GM23338 (cell line): ENCODE measurements around the gene MAD1L1. TPM values are rescaled to one million over a fixed set of nuclear protein-coding genes. Genes with fewer than 3 reads are reported as not detected.

Experiments used
- ATAC-seq: fragments of 200-7000 bp; cut with Tn5 transposase; 3 replicates; pipeline ENCODE4 v1.9.1; 2020
- DNase-seq: peaks from one replicate; pipeline ENCODE4 v3.0.0-alpha.2; 2015; ENCODE audit warnings: low spot score
- H2AFZ ChIP-seq: fragments of 200-600 bp; sonication (generic); 2 replicates; pipeline ENCODE4 v1.8.0; 2016; ENCODE audit warnings: antibody characterized with exemption, mild to moderate bottlenecking, moderate library complexity
- H3F3A ChIP-seq: fragments of 200-600 bp; sonication (generic); replicated peaks from 2 replicates; pipeline ENCODE4 v1.8.0; 2017; ENCODE audit warnings: antibody characterized with exemption, mixed run types, low read depth
- H3K27ac ChIP-seq: fragments of 200-600 bp; sonication (generic); 2 replicates; pipeline ENCODE4 v1.6.1; 2016; ENCODE audit warnings: low read depth
- H3K27me3 ChIP-seq: fragments of 200-600 bp; sonication (generic); 2 replicates; pipeline ENCODE4 v1.8.0; 2016; ENCODE audit warnings: mild to moderate bottlenecking, mixed run types, moderate library complexity; ENCODE audit not compliant: insufficient read depth
- H3K36me3 ChIP-seq: fragments of 200-600 bp; sonication (generic); 2 replicates; pipeline ENCODE4 v1.8.0; 2016; ENCODE audit warnings: mild to moderate bottlenecking; ENCODE audit not compliant: insufficient read depth
- H3K4me1 ChIP-seq: fragments of 200-600 bp; sonication (generic); 2 replicates; pipeline ENCODE4 v1.8.0; 2016; ENCODE audit warnings: mild to moderate bottlenecking, moderate library complexity; ENCODE audit not compliant: insufficient read depth
- H3K4me2 ChIP-seq: fragments of 200-600 bp; sonication (generic); 2 replicates; pipeline ENCODE4 v1.7.1; 2017; ENCODE audit warnings: mixed run types
- H3K4me3 ChIP-seq: fragments of 200-600 bp; sonication (generic); 2 replicates; pipeline ENCODE4 v1.6.1; 2016; ENCODE audit warnings: mixed run types
- H3K79me2 ChIP-seq: fragments of 200-600 bp; sonication (generic); replicated peaks from 2 replicates; pipeline ENCODE4 v1.8.0; 2017; ENCODE audit warnings: mild to moderate bottlenecking; ENCODE audit not compliant: insufficient read depth
- H3K9me2 ChIP-seq: fragments of 200-600 bp; sonication (generic); 2 replicates; pipeline ENCODE4 v1.8.0; 2017; ENCODE audit not compliant: insufficient read depth
- H4K20me1 ChIP-seq: fragments of 200-600 bp; sonication (generic); replicated peaks from 2 replicates; pipeline ENCODE4 v1.8.0; 2017; ENCODE audit warnings: mild to moderate bottlenecking; ENCODE audit not compliant: insufficient read depth
- H3K27ac Mint-ChIP-seq: 2 replicates; pipeline ENCODE4 v1.8.0; 2020; ENCODE audit warnings: inconsistent platforms, mild to moderate bottlenecking, moderate library complexity, mixed read lengths
- H3K27me3 Mint-ChIP-seq: 3 replicates; pipeline ENCODE4 v1.8.0; 2022; ENCODE audit warnings: low read depth, mild to moderate bottlenecking, moderate library complexity, mixed read lengths, inconsistent platforms; ENCODE audit not compliant: insufficient read depth, poor library complexity
- H3K36me3 Mint-ChIP-seq: 3 replicates; pipeline ENCODE4 v1.8.0; 2021; ENCODE audit warnings: low read depth, mild to moderate bottlenecking, inconsistent platforms, moderate library complexity, mixed read lengths
- H3K4me1 Mint-ChIP-seq: 3 replicates; pipeline ENCODE4 v1.8.0; 2020; ENCODE audit warnings: mild to moderate bottlenecking, inconsistent platforms, mixed read lengths
- H3K4me3 Mint-ChIP-seq: 3 replicates; pipeline ENCODE4 v1.8.0; 2021; ENCODE audit warnings: moderate library complexity, mild to moderate bottlenecking, inconsistent platforms, mixed read lengths
- H3K9me3 Mint-ChIP-seq: 3 replicates; pipeline ENCODE4 v1.8.0; 2020; ENCODE audit warnings: moderate library complexity, mild to moderate bottlenecking, inconsistent platforms, mixed read lengths
- CREB1 ChIP-seq: fragments of 250-450 bp; sonication (Bioruptor Pico); IDR thresholded peaks from 2 replicates; pipeline ENCODE4 v1.5.0; 2020; ENCODE audit warnings: low read depth, mild to moderate bottlenecking, moderate library complexity
- CTCF ChIP-seq, 2 experiments: fragments of 200-600 bp in 1 of 2; sonication (generic) in 1 of 2; conservative IDR thresholded peaks; 2 replicates each; pipeline versions ENCODE4 v1.5.1 to v1.6.1; 2016 to 2017; ENCODE audit warnings: antibody characterized with exemption in 2 of 2, low read depth in 2 of 2, mild to moderate bottlenecking in 2 of 2, moderate library complexity in 1 of 2
- ETS1 ChIP-seq: IDR thresholded peaks from 2 replicates; pipeline ENCODE4 v1.6.1; 2016; ENCODE audit warnings: antibody characterized with exemption
- EZH2 ChIP-seq: fragments of 200-600 bp; sonication (generic); IDR thresholded peaks from one replicate; pipeline ENCODE4 v1.8.0; 2017; ENCODE audit warnings: antibody characterized with exemption, mild to moderate bottlenecking, low read depth; ENCODE audit not compliant: unreplicated experiment
- EZH2phosphoT487 ChIP-seq: fragments of 200-600 bp; sonication (generic); IDR thresholded peaks from one replicate; pipeline ENCODE4 v1.8.1; 2018; ENCODE audit warnings: antibody characterized with exemption; ENCODE audit not compliant: unreplicated experiment
- JUNB ChIP-seq: IDR thresholded peaks from one replicate; pipeline ENCODE4 v1.6.1; 2016; ENCODE audit warnings: antibody characterized with exemption; ENCODE audit not compliant: unreplicated experiment
- NANOG ChIP-seq: IDR thresholded peaks from 2 replicates; pipeline ENCODE4 v1.6.1; 2016; ENCODE audit warnings: antibody characterized with exemption, borderline replicate concordance
- POLR2AphosphoS5 ChIP-seq: IDR thresholded peaks from 2 replicates; pipeline ENCODE4 v1.6.1; 2016; ENCODE audit warnings: antibody characterized with exemption, low read depth
- REST ChIP-seq: IDR thresholded peaks from one replicate; pipeline ENCODE4 v1.6.1; 2018; ENCODE audit warnings: antibody characterized with exemption; ENCODE audit not compliant: unreplicated experiment
- STAT1 ChIP-seq: IDR thresholded peaks from one replicate; pipeline ENCODE4 v1.6.1; 2016; ENCODE audit warnings: antibody characterized with exemption; ENCODE audit not compliant: unreplicated experiment
- ZNF114 ChIP-seq: fragments of 250-450 bp; sonication (Bioruptor Pico); IDR thresholded peaks from 2 replicates; pipeline ENCODE4 v1.5.0; 2020; ENCODE audit warnings: mild to moderate bottlenecking, moderate library complexity
- ZNF331 ChIP-seq: fragments of 250-450 bp; sonication (Bioruptor Pico); IDR thresholded peaks from 2 replicates; pipeline ENCODE4 v1.5.0; 2020; ENCODE audit warnings: low read depth, mild to moderate bottlenecking, moderate library complexity
- ZNF462 ChIP-seq: fragments of 250-450 bp; sonication (Bioruptor Pico); IDR thresholded peaks from 2 replicates; pipeline ENCODE4 v1.5.0; 2020; ENCODE audit warnings: mild to moderate bottlenecking, moderate library complexity
- polyA plus RNA-seq: library from polyadenylated mRNA; unstranded; fragments of >200 nt; fragmentation: Nextera tagmentation; extraction: Ambion mirVana; gene quantifications from 2 replicates; pipeline ENCODE4 v1.2.1, GENCODE V29; 2016
- total RNA-seq: library from RNA; depleted of rRNA; stranded (reverse); fragments of >200 nt; shearing (Covaris generic); gene quantifications from 2 replicates; pipeline ENCODE4 v1.2.3, GENCODE V29; 2014

MAD1L1 gene
- total and polyA plus RNA-seq, 2 experiments from 2014 or later: 40.3 to 59.3 TPM

- H3K79me2 ChIP-seq: no peaks in the 10 kb centered on the region
- no peaks in the 10 kb centered on the region for H3F3A ChIP-seq
- Mint-ChIP-seq H3K4me1 (no peaks in the 10 kb centered on the region), H3K27ac (peak overlapping the region; percentile 84), H3K36me3 (no peaks in the 10 kb centered on the region), H3K27me3 (peaks cover 5% of the 10 kb centered on the region), H3K9me3 (no peaks in the 10 kb centered on the region), H3K4me3 (no peak overlapping the region)
- no peak overlapping the region for H3K4me3 ChIP-seq
- no peak for ATAC-seq
- H3K36me3 ChIP-seq: no peaks in the 10 kb centered on the region
- H3K9me2 ChIP-seq: no peaks in the 10 kb centered on the region
- TF ChIP-seq JUNB (no peak), POLR2AphosphoS5 (no peak), EZH2phosphoT487 (no peak), STAT1 (no peak), REST (no peak), EZH2 (no peak), ZNF114 (CRISPR knock-in tag) (no peak), NANOG (no peak), CREB1 (CRISPR knock-in tag) (no peak), ZNF462 (CRISPR knock-in tag) (no peak), CTCF (conservative IDR thresholded peaks at IDR 0.05; ENCODE audit: low read depth in 2 of 2) (no peak), ETS1 (no peak), ZNF331 (no peak)
- H3K27me3 ChIP-seq: no peaks in the 10 kb centered on the region
- H3K4me1 ChIP-seq: no peaks in the 10 kb centered on the region
- no peak overlapping the region for H3K27ac ChIP-seq
- no peaks in the 10 kb centered on the region for H4K20me1 ChIP-seq
- no peak overlapping the region for H2AFZ ChIP-seq
- no peak overlapping the region for H3K4me2 ChIP-seq
- DNase-seq: no peak
Measured at GRCh38 chr7:2000153-2000687, 232.5 kb downstream of the MAD1L1 start.
